GM19397 (cell line): ENCODE results near the gene RAD51B.
A peak's percentile ranks its signal among the peaks of the same experiment; 100 is the strongest.

ENCODE experiments used
- ATAC-seq: cut with Tn5 transposase; IDR thresholded peaks from one replicate; pipeline ENCODE4 v1.9.1; 2021; ENCODE audit warnings: mild to moderate bottlenecking, moderate library complexity; ENCODE audit not compliant: unreplicated experiment

The RAD51B gene

GRCh38 chr14:68229423-68230100, 410.0 kb downstream of the RAD51B start:
- ATAC-seq = no peak

DNA sequence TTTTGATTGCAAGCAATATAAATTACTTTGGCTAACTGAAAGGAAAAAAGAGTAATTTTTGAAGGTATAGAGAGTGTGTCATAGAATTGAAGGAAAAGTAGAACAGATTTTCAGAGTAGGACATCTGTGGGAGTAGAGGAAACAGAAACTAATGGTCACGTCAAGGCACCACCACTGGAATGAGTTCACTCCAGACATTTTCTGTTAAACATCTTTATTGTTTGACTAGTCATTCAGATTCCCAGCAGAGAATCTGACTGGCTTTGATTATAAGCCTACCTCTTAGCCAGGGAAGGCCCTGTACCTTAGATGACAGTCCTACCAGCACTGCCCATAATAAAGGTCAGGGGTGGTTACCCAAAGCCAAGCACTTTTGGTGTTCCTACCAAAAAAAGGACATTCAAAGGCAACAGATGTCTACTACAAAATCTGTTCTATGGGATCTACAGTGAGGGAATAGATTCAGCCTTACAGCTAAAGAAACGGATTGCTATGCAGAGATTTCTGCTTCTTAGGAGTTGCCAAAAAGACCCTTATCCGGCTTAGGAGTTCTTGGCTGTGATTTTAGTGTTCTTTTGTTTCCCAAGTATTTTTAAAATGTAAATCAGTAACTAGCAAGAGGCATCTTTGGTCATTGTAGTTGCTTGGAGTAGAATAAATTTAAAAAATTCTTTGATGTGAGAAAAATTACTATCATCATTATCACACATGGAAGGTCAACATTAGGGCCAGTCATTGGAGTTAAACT, 410.8 kb downstream of the RAD51B start:
- ATAC-seq = no peak

DNA sequence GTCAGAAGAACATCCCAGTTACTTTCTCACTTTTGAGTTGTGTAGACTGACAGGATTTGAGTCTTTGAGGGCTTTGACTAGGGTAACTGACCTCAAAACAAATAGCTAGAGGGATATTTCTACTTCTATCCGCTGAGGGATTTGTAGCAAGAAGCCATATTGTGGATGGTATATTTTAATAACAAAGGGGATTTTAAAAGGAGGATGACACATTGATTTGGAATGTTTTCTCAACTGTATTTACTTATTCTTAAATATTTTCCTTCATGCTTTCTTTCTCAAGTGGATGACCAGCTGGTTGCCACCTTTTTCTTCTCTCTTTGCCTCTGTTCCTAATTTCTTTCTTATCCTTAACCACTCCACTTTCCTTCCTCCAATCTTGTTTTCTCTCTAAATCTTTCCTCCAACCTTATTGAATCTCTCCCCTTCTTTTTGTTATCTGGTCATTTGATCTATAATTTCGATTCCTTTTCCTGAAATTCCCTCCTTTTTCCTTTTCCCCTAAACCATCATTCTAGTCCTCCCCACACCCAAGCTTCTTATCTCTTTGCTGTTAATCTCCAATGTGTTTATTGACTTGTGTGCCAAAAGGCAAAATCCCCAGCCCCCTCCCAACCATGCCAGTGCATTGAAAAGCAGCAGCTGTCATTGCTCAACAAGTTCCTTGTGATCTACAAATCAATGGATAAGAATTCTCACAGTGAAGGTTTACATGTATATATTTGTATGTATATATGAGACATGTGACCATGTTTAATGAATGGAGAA, 411.6 kb downstream of the RAD51B start:
- ATAC-seq = no peak

GRCh38 chr14:68231898-68232297, 412.3 kb downstream of the RAD51B start:
- no peak for ATAC-seq

DNA sequence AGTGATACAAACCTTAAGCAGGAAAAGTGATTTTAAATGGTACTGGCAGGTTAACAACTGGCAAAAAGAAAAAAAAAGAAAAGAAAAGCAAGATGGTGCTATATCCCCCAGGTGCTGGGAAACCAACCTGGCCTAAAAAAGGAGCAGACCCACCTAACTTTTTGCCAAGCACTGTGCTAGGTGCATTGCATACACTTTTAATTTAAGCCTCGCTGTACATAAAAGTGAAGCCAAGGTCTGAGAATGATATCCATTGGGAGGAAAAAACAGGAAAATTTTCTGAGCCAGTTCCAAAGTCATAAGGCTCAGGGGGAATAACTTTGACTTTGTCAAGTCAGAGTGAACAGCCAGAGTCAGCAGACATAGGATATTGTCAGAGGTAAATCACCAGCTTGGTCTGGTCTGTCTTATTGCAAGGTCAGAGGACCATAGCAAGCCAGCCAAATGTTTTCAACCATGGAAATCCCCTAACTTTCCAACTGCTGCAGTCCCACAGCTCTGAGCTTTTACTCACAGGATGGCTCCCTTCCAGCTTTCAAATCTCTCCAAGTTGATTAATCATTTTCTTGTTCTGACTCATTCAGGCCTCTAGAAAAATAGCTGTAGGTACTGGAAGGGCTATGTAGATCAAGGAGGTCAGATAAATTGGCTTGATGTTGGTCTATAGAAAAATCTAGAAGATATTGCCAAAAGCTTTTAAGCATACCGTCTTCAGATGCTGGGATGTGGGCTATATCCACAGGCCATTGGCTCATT, 412.9 kb downstream of the RAD51B start:
- ATAC-seq = peak; percentile 80

DNA sequence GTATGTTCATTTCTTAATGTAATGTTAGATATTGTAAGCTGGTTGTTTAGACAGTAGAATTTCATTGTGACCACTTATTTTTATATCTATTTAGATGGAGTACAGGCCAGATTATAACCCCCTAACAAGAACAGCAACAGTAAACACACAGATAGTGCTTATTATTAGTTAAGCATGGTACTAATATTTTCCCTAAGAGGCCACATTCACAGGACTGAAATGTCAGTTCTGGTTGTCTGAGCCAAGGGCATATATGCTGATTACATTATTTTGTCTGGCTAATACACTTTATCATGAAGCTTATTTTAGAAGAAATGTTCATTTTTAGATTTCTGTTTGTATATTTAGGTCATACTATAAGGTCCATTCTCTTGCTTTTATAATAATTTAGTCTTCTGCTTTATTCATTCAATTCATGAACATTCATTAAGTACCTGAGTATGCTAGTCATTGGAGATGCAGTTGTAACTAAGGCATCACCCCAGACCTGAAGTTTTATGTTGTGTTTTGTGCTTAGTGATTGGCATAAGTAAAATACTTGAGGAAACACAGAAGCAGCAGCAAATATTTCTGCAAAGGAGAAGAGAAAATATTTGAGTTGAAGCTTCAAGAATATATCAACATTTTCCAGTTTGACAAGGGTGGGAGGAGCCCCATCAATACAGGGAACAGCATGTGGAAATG, 413.7 kb downstream of the RAD51B start:
- ATAC-seq = no peak

DNA sequence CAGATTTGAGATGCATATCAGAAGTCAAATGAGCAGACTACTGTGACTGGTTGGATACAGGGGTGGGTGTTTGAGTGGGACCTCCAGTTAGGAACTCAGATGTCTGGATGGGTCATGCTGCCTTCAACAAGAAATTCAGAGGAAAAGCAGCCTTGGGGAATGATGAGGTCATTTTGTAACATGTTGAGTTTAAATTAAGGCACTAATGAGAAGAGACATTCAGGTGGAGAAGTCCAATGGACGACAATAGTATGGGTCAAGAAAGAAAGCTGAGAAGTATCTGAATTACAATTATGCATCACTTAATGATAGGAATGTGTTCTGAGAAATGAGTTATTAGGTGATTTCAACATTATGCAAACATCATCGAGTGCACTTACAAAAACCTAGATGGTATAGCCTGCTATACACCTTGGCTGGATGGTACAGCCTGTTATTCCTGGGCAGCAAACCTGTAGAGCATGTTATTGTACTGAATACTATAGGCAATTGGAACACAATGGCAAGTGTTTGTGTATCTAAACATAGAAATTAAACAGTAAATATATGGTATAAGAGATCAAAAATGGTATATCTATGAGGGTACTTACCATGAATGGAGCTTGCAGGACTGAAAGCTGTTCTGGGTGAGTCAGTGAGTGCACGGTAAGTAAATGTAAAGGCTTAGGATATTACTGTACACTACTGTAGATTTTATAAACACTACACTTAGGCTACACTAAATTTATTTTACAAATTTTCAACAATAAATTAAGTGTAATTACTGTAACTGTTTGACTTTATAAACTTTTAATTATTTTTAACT, 414.7 kb downstream of the RAD51B start:
- ATAC-seq = no peak

DNA sequence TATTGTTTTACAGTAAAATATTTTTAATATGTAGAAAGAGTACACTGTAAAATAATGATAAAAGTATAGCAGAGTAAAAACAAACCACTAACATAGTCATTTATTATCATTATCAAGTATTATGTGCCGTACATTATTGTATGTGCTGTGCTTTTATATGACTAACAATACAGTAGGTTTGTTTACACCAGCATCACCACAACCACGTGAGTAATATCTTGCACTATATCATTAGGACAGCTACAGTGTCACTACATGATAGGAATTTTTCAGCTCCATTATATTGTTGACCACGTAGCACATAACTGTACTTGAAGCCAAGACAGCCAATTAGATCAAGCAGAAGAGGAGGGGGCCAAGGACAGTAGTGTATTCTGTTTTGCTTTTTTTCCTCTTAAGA, 415.4 kb downstream of the RAD51B start:
- ATAC-seq = no peak

GRCh38 chr14:68236582-68237458, 417.2 kb downstream of the RAD51B start:
- no peak for ATAC-seq

- no peak for ATAC-seq
Observed at GRCh38 chr14:68238551-68238950, 419.0 kb downstream of the RAD51B start.

DNA sequence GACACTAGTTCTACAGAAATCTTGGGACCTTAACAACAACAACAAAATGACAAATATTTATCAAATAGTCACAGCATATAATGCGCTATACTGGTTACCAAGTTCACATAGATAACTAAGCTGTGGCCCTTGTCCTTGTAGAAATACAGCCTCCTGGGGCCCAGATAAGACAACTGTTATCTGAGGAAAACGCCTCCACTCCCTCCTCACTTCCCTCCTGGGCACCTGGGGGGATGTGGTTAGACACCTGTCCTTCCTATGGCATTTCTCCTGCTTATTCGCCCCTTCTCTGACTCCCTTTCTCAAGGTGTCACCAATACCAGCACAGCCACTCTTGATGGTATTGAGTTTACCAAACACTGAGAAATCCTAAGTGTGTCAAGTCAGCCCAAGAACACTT, 419.4 kb downstream of the RAD51B start:
- ATAC-seq = no peak

- ATAC-seq = no peak
Observed at GRCh38 chr14:68239988-68240771, 420.6 kb downstream of the RAD51B start.

- no peak for ATAC-seq
Observed at GRCh38 chr14:68241862-68242487, 422.4 kb downstream of the RAD51B start.

GRCh38 chr14:68243450-68244010, 424.0 kb downstream of the RAD51B start:
- no peak for ATAC-seq

DNA sequence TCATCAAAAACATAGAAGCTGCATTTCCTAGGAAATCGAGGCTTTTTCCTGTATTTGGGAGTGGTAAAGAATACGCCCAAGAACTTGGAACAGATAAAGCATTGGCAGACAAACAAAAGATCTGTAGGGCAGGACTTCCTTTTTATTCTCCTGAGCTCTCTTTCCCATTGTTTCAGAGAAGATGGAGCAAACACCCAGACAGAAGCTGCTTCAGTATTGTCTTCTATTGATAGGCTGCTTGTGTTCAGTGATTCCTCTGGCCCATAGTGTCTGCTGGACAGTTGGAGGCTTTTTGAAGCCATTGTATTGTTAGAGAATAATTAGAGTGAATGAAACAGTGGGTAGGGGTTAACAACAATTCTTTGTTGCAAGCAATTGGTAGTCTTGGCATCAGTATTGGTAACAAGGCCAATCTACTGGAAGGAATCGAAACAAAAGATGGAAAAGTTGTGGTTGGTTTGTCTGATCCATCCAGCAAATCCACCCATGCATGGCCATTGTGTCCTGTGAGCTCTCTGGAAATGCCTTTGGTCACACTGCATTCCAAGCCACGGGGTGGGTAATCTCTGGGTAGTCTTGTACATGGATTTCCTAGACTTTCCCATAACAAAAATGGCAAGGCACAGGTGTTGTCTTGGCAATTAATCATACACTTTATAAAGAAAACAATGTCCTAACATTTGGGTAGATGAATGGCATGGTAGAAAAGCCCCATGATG, 424.8 kb downstream of the RAD51B start:
- no peak for ATAC-seq
